IPS-NIHi7 (cell line): Measurements from ENCODE around the gene ATP13A5.

Experiments used
- DNase-seq: peaks from one replicate; pipeline ENCODE4 v3.0.0; 2012; ENCODE audit warnings: mixed read lengths; ENCODE audit errors: extremely low spot score

ATP13A5 gene

GRCh38 chr3:193378706-193379105 is at the start of gene ATP13A5:
Gene ATP13A5, minus strand, starts transcription at chr3:193378753. Its CDS starts 28 bp downstream, at chr3:193378725.
- no peak for DNase-seq

- no peak for DNase-seq
Observed at GRCh38 chr3:193418576-193419373, 40.2 kb upstream of the ATP13A5 start.

GRCh38 chr3:193416629-193417028 is 38.1 kb upstream of the ATP13A5 start:
- DNase-seq, result no peak

GRCh38 chr3:193407688-193408087 is 29.1 kb upstream of the ATP13A5 start:
- no peak for DNase-seq

GRCh38 chr3:193407112-193407511 is 28.6 kb upstream of the ATP13A5 start:
- no peak for DNase-seq

GRCh38 chr3:193403307-193403706 is 24.8 kb upstream of the ATP13A5 start:
- DNase-seq, result no peak

GRCh38 chr3:193400304-193400703 is 21.8 kb upstream of the ATP13A5 start:
- no peak for DNase-seq

GRCh38 chr3:193396451-193397244 is 18.1 kb upstream of the ATP13A5 start:
- DNase-seq, result no peak

GRCh38 chr3:193391902-193392301 is 13.3 kb upstream of the ATP13A5 start:
- DNase-seq, result no peak

- DNase-seq, result peak; percentile 49
Observed at GRCh38 chr3:193389335-193389734, 10.8 kb upstream of the ATP13A5 start.

GRCh38 chr3:193388361-193388760 is 9.8 kb upstream of the ATP13A5 start:
- DNase-seq, result no peak

- no peak for DNase-seq
Observed at GRCh38 chr3:193387596-193387995, 9.0 kb upstream of the ATP13A5 start.

GRCh38 chr3:193377591-193377990 is 962 bp downstream of the ATP13A5 start:
- DNase-seq, result no peak

- no peak for DNase-seq
Observed at GRCh38 chr3:193375614-193376013, 2.9 kb downstream of the ATP13A5 start.

GRCh38 chr3:193372783-193373182 is 5.8 kb downstream of the ATP13A5 start:
- no peak for DNase-seq

GRCh38 chr3:193367868-193368267 is 10.7 kb downstream of the ATP13A5 start:
- no peak for DNase-seq

GRCh38 chr3:193357291-193357690 is 21.3 kb downstream of the ATP13A5 start:
- DNase-seq, result no peak

- no peak for DNase-seq
Observed at GRCh38 chr3:193354423-193354822, 24.1 kb downstream of the ATP13A5 start.

GRCh38 chr3:193350744-193351143 is 27.8 kb downstream of the ATP13A5 start:
- DNase-seq, result no peak

- DNase-seq, result no peak
Observed at GRCh38 chr3:193348686-193349085, 29.9 kb downstream of the ATP13A5 start.

GRCh38 chr3:193347521-193348501 is 30.7 kb downstream of the ATP13A5 start:
- DNase-seq, result no peak

- peak; percentile 24 for DNase-seq
Observed at GRCh38 chr3:193346259-193346658, 32.3 kb downstream of the ATP13A5 start.
